ENCODE results near the gene BAZ2A.
"Not testable (repeated sequence)": the region's sequence is repeated elsewhere in the genome, so short reads cannot be mapped to it uniquely, and the experiment has no call there.

BAZ2A gene

DNA sequence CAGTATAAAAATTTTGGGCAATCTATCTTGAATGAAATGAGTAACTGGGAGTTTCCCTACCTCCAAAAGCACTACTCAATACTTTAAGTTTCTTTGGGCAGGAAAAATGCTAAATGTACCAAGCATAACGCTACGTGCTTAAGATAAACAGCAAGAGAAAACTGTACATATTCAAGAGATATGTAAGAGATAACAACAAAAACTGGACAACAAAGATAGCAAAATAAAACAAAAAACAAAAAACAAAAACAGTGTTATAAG, 38.0 kb upstream of the BAZ2A start:
- no peak for DNase-seq (ENCODE audit: low spot score)
- peak overlapping the region; percentile 63 for H3K27ac ChIP-seq
- TF ChIP-seq, protein P1, sequence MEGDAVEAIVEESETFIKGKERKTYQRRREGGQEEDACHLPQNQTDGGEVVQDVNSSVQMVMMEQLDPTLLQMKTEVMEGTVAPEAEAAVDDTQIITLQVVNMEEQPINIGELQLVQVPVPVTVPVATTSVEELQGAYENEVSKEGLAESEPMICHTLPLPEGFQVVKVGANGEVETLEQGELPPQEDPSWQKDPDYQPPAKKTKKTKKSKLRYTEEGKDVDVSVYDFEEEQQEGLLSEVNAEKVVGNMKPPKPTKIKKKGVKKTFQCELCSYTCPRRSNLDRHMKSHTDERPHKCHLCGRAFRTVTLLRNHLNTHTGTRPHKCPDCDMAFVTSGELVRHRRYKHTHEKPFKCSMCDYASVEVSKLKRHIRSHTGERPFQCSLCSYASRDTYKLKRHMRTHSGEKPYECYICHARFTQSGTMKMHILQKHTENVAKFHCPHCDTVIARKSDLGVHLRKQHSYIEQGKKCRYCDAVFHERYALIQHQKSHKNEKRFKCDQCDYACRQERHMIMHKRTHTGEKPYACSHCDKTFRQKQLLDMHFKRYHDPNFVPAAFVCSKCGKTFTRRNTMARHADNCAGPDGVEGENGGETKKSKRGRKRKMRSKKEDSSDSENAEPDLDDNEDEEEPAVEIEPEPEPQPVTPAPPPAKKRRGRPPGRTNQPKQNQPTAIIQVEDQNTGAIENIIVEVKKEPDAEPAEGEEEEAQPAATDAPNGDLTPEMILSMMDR (conservative IDR thresholded peaks at IDR 0.05; ENCODE audit: low read depth), result no peak
- ChIA-PET POLR2A (ENCODE audit: low non-redundant PET) (interaction anchor here (1.4 kb wide), 1 partner anchor 10 kb away, joined by 3 read pairs; no protein-coding TSS in a partner anchor), CTCF (no interaction called here)

DNA sequence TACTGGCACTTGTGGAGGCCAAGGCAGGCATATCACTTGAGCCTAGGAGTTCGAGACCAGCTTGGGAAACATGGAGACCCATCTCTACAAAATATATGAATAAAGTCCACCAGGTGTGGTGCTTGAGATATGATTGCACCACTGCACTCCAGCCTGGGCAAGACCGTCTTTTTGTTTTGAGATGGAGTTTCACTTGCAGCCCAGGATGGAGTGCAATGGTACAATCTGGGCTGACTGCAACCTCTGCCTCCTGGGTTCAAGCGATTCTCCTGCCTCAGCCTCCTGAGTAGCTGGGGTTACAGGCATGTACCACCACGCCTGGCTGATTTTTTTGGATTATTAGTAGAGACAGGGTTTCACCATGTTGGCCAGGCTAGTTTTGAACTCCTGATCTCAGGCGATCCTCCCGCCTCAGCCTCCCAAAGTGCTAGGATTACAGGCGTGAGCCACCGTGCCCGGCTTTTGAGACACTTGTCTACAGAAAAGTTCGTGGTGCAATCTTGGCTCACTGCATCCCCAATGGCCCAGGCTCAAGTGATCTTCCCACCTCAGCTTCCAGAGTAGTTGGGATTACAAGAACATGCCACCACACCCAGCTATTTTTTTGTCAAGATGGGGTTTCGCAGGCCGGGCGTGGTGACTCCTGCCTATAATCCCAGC, 32.0 kb upstream of the BAZ2A start:
- ChIA-PET CTCF (interaction anchor here (0.6 to 0.9 kb wide), 4 partner anchors 17 to 79 kb away, joined by 3 to 10 read pairs (median 4); no protein-coding TSS in a partner anchor), POLR2A (ENCODE audit: low non-redundant PET) (no interaction called here)
- TF ChIP-seq, protein P1 (conservative IDR thresholded peaks at IDR 0.05; ENCODE audit: low read depth), result no peak
- no peak for DNase-seq (ENCODE audit: low spot score)
- peak overlapping the region; percentile 40 for H3K27ac ChIP-seq

DNA sequence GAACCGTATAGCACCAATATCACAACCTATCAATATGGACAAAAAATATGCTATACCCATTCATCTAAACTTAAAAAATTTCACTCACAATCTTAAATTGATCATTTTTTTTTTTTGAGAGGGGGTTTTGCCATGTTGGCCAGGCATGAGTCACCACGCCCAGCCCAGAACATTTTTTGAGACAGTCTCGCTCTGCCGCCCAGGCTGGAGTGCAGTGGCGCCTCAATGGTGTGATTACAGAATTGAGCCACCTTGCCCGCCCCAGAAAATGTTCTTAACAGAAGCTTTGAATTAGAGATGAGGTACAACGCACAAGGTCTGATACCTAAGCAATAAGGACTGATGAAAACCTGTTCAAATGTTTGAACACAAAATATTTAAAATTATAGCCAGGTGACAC, 31.4 kb upstream of the BAZ2A start:
- no peak for DNase-seq (ENCODE audit: low spot score)
- CTCF ChIA-PET, result interaction anchor here (0.6 kb wide), 1 partner anchor 17 kb away, joined by 3 read pairs; no protein-coding TSS in a partner anchor
- TF ChIP-seq, protein P1 (conservative IDR thresholded peaks at IDR 0.05; ENCODE audit: low read depth), result no peak
- H3K27ac ChIP-seq, result no peak overlapping the region
- POLR2A ChIA-PET (ENCODE audit: low non-redundant PET), result no interaction called here

DNA sequence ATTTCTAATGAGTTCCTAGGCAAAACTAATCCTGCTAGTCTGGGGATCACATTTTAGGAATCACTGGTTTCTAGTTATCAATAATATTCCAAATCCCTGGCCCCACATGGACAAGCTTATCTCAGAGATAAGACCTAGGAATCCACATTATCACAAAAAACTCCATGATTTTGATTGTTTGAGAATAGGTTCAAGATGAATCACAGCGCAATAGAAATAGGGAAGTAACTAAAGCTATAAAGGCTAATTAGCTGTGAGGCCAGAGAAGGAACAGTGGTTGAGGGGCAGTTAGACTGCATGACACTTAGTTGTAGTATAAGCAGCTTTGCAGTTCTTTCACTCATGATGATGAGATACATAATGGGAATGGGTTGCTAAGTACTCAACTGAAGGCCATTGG, 28.8 kb upstream of the BAZ2A start:
- TF ChIP-seq, protein P1 (conservative IDR thresholded peaks at IDR 0.05; ENCODE audit: low read depth), result no peak
- POLR2A ChIA-PET (ENCODE audit: low non-redundant PET), result interaction anchor here (0.7 kb wide), 1 partner anchor 13 kb away, joined by 8 read pairs; no protein-coding TSS in a partner anchor
- CTCF ChIA-PET, result interaction anchor here (0.6 kb wide), 1 partner anchor 85 kb away, joined by 3 read pairs; no protein-coding TSS in a partner anchor
- DNase-seq (ENCODE audit: low spot score), result no peak
- no peak overlapping the region for H3K27ac ChIP-seq

DNA sequence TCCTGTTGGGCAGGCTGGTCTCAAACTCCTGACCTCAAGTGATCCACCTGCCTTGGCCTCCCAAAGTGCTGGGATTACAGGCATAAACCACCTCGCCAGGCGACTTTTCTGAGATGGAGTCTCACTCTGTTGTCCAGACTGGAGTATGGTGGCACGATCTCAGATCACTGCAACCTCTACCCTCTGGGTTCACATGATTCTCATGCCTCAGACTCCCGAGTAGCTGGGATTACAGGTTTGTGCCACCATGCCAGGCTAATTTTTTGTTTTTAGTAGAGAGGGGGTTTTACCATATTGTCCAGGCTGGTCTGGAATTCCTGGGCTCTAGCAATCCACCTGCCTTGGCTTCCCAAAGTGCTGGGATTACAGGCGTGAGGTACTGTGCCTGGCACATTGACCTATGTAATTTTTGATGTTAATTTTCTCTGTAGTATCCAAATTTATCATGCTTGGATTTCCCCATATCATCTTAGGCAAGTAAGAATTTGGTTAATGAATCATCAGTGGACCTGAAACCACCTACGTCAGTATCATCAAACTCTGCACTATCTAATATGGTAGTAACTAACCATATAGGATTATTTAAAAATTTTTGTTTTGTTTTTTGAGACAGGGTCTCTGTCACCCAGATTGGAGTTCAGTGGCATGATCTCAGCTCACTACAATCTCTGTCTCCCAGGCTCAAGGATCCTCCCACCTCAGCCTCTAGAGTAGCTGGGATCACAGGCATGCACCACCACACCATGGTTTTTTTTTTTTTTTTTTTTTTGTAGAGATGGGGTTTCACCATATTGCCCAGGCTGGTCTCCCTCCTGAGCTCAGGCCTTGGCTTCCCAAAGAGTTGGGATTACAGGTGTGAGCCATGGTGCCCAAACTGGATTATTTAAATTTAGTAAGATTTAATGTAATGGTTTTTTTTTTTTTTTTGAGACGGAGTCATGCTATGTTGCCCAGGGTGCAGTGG, 27.6 kb upstream of the BAZ2A start:
- TF ChIP-seq, protein P1 (conservative IDR thresholded peaks at IDR 0.05; ENCODE audit: low read depth), result no peak
- H3K27ac ChIP-seq, result no peak overlapping the region; the same call in 1 of the 2 replicates
- CTCF ChIA-PET, result interaction anchor here (0.6 kb wide), 1 partner anchor 9 kb away, joined by 4 read pairs; no protein-coding TSS in a partner anchor
- DNase-seq (ENCODE audit: low spot score), result no peak
- POLR2A ChIA-PET (ENCODE audit: low non-redundant PET), result no interaction called here

DNA sequence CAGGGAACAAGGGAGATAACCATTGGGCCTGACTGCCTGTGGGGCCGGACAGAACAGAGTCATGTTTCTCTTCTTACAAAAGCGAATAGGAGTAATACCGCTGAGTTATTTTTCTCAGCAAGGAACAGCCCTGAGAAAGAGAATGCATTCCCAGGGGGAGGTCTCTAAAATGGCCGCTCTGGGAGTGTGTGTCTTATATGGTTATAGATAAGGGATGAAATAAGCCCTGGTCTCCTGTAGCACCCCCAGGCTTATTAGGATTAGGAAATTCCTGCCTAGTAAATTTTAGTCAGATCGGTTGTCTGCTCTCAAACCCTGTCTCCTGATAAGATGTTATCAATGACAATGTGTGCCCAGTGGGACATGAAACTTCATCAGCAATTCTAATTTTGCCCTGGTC, 23.7 kb upstream of the BAZ2A start:
- CTCF ChIA-PET; POLR2A ChIA-PET (ENCODE audit: low non-redundant PET); DNase-seq (ENCODE audit: low spot score): not testable (repeated sequence)

DNA sequence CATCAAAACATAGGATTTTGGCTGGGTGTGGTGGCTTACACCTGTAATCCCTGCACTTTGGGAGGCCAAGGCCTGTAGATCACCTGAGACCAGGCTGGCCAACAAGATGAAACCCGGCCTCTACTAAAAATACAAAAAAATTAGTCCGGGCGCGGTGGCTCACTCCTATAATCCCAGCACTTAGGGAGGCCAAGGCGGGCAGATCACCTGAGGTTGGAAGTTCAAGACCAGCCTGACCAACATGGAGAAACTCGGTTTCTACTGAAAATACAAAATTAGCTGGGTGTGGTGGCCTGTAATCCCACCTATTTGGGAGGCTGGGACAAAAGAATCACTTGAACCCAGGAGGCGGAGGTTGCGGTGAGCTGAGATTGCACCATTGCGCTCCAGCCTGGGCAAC, 17.9 kb upstream of the BAZ2A start:
- POLR2A ChIA-PET (ENCODE audit: low non-redundant PET), result interaction anchor here (0.8 kb wide), 1 partner anchor 103 kb away, joined by 4 read pairs; no protein-coding TSS in a partner anchor
- H3K27ac ChIP-seq; CTCF ChIA-PET; DNase-seq (ENCODE audit: low spot score): not testable (repeated sequence)

More for the DNA sequence above, 23.7 kb upstream of the BAZ2A start:
- not testable (repeated sequence) for H3K27ac ChIP-seq

All from RWPE1 (cell line).